HEK293 (cell line): ENCODE results near the gene PPP1R9B.

Source experiments
- CTCF ChIA-PET: fragments of 350-600 bp; formaldehyde crosslinking; extraction: SDS; loops from one replicate; lab custom pipeline; 2021; ENCODE audit warnings: antibody characterized with exemption; lab: Yijun Ruan, JAX
- POLR2A ChIA-PET: fragments of 300-600 bp; formaldehyde crosslinking; extraction: SDS; loops from one replicate; lab custom pipeline; 2020; ENCODE audit warnings: antibody characterized with exemption, inconsistent platforms; lab: Yijun Ruan, JAX
- H3K27ac ChIP-seq: fragments of 200-500 bp; sonication (Bioruptor generic); 2 replicates; pipeline ENCODE4 v1.5.1; 2014; ENCODE audit warnings: low read depth, low read length, control low read depth, inconsistent platforms; ENCODE audit errors: extremely low read depth
- H3K36me3 ChIP-seq, 2 experiments: fragments of 200-500 bp in 1 of 2; sonication (Bioruptor generic) in 1 of 2; 1 replicate in 1 of 2; 2 replicates in 1 of 2; pipeline ENCODE4 v1.5.1; 2014 to 2017; ENCODE audit warnings: inconsistent platforms in 2 of 2, low read length in 2 of 2; ENCODE audit not compliant: control insufficient read depth in 2 of 2, insufficient read depth in 1 of 2
- H3K4me1 ChIP-seq: fragments of 200-500 bp; sonication (Bioruptor generic); 2 replicates; pipeline ENCODE4 v1.5.1; 2014; ENCODE audit warnings: mild to moderate bottlenecking, low read length, inconsistent platforms; ENCODE audit not compliant: control insufficient read depth, insufficient read depth
- H3K4me3 ChIP-seq: 2 replicates; pipeline ENCODE4 v1.5.1; 2011; ENCODE audit warnings: low read depth, mild to moderate bottlenecking, control low read depth, low read length, moderate library complexity
- H3K9me3 ChIP-seq: fragments of 200-500 bp; sonication (Bioruptor generic); 2 replicates; pipeline ENCODE4 v1.5.1; 2014; ENCODE audit warnings: low read depth, low read length, inconsistent platforms; ENCODE audit not compliant: control insufficient read depth, insufficient read depth
- HOXC10 ChIP-seq: sonication (generic); formaldehyde crosslinking; IDR thresholded peaks from 2 replicates; pipeline ENCODE4 v1.8.1; 2023; ENCODE audit warnings: mild to moderate bottlenecking, missing genetic modification reagents
- KLF1 ChIP-seq: fragments of 450-650 bp; formaldehyde crosslinking; IDR thresholded peaks from 2 replicates; pipeline ENCODE4 v1.5.1; 2016; ENCODE audit warnings: missing biosample characterization, missing genetic modification characterization
- MYNN ChIP-seq: fragments of 450-650 bp; formaldehyde crosslinking; IDR thresholded peaks from 2 replicates; pipeline ENCODE4 v1.5.1; 2016; ENCODE audit warnings: missing biosample characterization, missing genetic modification characterization, borderline replicate concordance
- OSR2 ChIP-seq: fragments of 450-650 bp; formaldehyde crosslinking; IDR thresholded peaks from 2 replicates; pipeline ENCODE4 v1.5.1; 2016; ENCODE audit warnings: missing biosample characterization, missing genetic modification characterization
- SP3 ChIP-seq: fragments of 450-650 bp; formaldehyde crosslinking; IDR thresholded peaks from 2 replicates; pipeline ENCODE4 v1.5.1; 2016; ENCODE audit warnings: missing biosample characterization, missing genetic modification characterization
- YY1 ChIP-seq: fragments of 450-650 bp; formaldehyde crosslinking; IDR thresholded peaks from 2 replicates; pipeline ENCODE4 v1.5.1; 2018; ENCODE audit warnings: missing biosample characterization, missing genetic modification characterization
- ZFP3 ChIP-seq: fragments of 450-650 bp; formaldehyde crosslinking; IDR thresholded peaks from 2 replicates; pipeline ENCODE4 v1.5.1; 2016; ENCODE audit warnings: low read depth, missing biosample characterization, missing genetic modification characterization
- ZNF133 ChIP-seq: fragments of 450-650 bp; formaldehyde crosslinking; IDR thresholded peaks from 2 replicates; pipeline ENCODE4 v1.5.1; 2016; ENCODE audit warnings: missing biosample characterization, missing genetic modification characterization
- ZNF146 ChIP-seq: fragments of 450-650 bp; formaldehyde crosslinking; IDR thresholded peaks from 2 replicates; pipeline ENCODE4 v1.5.1; 2016; ENCODE audit warnings: missing biosample characterization, missing genetic modification characterization
- ZNF239 ChIP-seq: fragments of 450-650 bp; formaldehyde crosslinking; IDR thresholded peaks from 2 replicates; pipeline ENCODE4 v1.5.1; 2016; ENCODE audit warnings: missing biosample characterization, missing genetic modification characterization
- ZNF391 ChIP-seq: fragments of 450-650 bp; formaldehyde crosslinking; IDR thresholded peaks from 2 replicates; pipeline ENCODE4 v1.5.1; 2016; ENCODE audit warnings: low read depth, missing biosample characterization, missing genetic modification characterization, borderline replicate concordance
- ZNF561 ChIP-seq: fragments of 450-650 bp; IDR thresholded peaks from 2 replicates; pipeline ENCODE4 v1.5.1; 2018; ENCODE audit warnings: missing biosample characterization, missing genetic modification characterization, borderline replicate concordance
- ZNF621 ChIP-seq: fragments of 450-650 bp; formaldehyde crosslinking; IDR thresholded peaks from 2 replicates; pipeline ENCODE4 v1.5.1; 2017; ENCODE audit warnings: missing biosample characterization, missing genetic modification characterization
- ZNF791 ChIP-seq: fragments of 450-650 bp; formaldehyde crosslinking; IDR thresholded peaks from 2 replicates; pipeline ENCODE4 v1.5.1; 2016; ENCODE audit warnings: missing biosample characterization, missing genetic modification characterization
- ZSCAN16 ChIP-seq: fragments of 450-650 bp; formaldehyde crosslinking; IDR thresholded peaks from 2 replicates; pipeline ENCODE4 v1.5.1; 2016; ENCODE audit warnings: missing biosample characterization, missing genetic modification characterization
- ZXDB ChIP-seq: fragments of 450-650 bp; formaldehyde crosslinking; IDR thresholded peaks from 2 replicates; pipeline ENCODE4 v1.5.1; 2016; ENCODE audit warnings: missing biosample characterization, missing genetic modification characterization
- TF ChIP-seq, protein P1 (sequence below): fragments of 450-650 bp; formaldehyde crosslinking; IDR thresholded peaks from 2 replicates; pipeline ENCODE4 v1.5.1; 2016; ENCODE audit warnings: missing biosample characterization, missing genetic modification characterization
- TF ChIP-seq, protein P2 (sequence below): fragments of 450-650 bp; formaldehyde crosslinking; IDR thresholded peaks from 2 replicates; pipeline ENCODE4 v1.5.1; 2017; ENCODE audit warnings: missing biosample characterization, missing genetic modification characterization
- TF ChIP-seq, protein P3 (sequence below): fragments of 450-650 bp; formaldehyde crosslinking; IDR thresholded peaks from 2 replicates; pipeline ENCODE4 v1.5.1; 2016; ENCODE audit warnings: missing biosample characterization, missing genetic modification characterization, low read depth
- TF ChIP-seq, protein P4 (sequence below): fragments of 450-650 bp; IDR thresholded peaks from 2 replicates; pipeline ENCODE4 v1.5.1; 2018; ENCODE audit warnings: missing biosample characterization, mild to moderate bottlenecking, missing genetic modification characterization
- TF ChIP-seq, protein P5 (sequence below): fragments of 450-650 bp; formaldehyde crosslinking; IDR thresholded peaks from 2 replicates; pipeline ENCODE4 v1.5.0; 2017; ENCODE audit warnings: missing biosample characterization, missing genetic modification characterization, borderline replicate concordance

PPP1R9B gene

DNA sequence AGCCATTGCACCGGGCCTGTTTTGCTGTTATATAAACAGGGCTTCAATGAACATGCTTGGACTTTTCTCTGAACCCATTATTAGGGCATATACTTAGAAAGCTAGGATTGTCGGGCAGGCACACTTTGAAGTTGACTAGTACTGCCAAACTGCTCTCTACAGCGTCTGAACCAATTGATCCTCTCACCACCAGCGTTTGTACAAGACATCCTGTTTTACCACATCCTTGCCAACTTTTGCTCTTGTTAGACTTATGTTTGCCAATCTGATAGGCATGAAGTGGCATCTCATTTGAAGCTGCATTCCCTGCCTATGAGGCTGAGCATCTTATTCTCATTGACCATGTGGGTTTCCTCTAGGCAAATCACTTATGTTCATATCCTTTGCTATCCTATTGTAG, 7.4 kb upstream of the PPP1R9B start:
- ChIA-PET POLR2A (no interaction called here), CTCF (interaction anchor here (0.7 to 1.5 kb wide), 5 partner anchors 10 to 116 kb away, joined by 3 to 4 read pairs (median 3); no protein-coding TSS in a partner anchor)
- TF ChIP-seq ZNF621 (tag by site-specific recombination): no peak
- TF ChIP-seq, protein P1, sequence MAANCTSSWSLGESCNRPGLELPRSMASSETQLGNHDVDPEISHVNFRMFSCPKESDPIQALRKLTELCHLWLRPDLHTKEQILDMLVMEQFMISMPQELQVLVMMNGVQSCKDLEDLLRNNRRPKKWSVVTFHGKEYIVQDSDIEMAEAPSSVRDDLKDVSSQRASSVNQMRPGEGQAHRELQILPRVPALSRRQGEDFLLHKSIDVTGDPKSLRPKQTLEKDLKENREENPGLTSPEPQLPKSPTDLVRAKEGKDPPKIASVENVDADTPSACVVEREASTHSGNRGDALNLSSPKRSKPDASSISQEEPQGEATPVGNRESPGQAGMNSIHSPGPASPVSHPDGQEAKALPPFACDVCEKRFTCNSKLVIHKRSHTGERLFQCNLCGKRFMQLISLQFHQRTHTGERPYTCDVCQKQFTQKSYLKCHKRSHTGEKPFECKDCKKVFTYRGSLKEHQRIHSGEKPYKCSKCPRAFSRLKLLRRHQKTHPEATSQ (tag by site-specific recombination): no peak
- no peak for TF ChIP-seq ZFP3 (tag by site-specific recombination)
- TF ChIP-seq, protein P2, sequence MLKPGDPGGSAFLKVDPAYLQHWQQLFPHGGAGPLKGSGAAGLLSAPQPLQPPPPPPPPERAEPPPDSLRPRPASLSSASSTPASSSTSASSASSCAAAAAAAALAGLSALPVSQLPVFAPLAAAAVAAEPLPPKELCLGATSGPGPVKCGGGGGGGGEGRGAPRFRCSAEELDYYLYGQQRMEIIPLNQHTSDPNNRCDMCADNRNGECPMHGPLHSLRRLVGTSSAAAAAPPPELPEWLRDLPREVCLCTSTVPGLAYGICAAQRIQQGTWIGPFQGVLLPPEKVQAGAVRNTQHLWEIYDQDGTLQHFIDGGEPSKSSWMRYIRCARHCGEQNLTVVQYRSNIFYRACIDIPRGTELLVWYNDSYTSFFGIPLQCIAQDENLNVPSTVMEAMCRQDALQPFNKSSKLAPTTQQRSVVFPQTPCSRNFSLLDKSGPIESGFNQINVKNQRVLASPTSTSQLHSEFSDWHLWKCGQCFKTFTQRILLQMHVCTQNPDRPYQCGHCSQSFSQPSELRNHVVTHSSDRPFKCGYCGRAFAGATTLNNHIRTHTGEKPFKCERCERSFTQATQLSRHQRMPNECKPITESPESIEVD (tag by site-specific recombination): no peak
- no peak for TF ChIP-seq ZNF561
- TF ChIP-seq ZNF146: no peak
- no peak for TF ChIP-seq ZNF239 (tag by site-specific recombination)
- no peaks in the 10 kb centered on the region for H3K9me3 ChIP-seq
- H3K36me3 ChIP-seq: no peaks in the 10 kb centered on the region
- H3K4me1 ChIP-seq: no peaks in the 10 kb centered on the region
- no peak overlapping the region for H3K27ac ChIP-seq
- H3K4me3 ChIP-seq: no peak overlapping the region

DNA sequence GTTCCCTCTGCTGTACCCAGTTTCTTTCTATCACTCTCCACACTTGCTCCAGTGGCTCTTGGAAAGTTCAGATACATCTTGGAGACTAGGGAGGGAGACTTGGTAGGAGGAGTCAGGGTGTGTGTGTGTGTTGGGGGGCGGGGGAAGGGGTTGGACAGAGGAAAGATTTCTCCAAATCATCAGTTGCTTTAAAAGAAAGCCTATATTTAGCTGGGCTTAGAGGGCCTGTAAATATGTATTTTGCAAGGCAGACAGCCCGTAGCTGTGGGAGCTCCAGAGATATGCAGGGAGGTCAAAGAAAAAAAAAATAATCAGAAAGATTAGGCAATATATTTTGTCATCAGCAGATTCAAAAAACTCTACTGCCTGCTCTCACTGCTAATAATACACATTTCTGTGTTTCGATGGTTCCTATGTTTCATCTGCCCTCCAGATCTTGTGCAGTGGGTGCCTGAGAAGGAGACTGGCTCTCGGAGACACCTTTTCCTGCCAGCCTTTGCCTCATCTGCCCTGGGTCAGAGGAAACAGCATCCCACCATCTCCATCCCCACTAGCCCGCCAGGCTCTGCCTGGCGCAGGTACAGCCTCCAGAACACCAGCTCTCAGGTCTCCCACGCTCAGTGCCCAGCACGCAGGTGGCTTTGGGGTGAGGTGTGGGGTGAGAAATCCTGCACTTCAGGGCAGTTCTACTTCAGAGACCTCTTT, 4.8 kb upstream of the PPP1R9B start:
- no peak for TF ChIP-seq ZNF133 (tag by site-specific recombination)
- TF ChIP-seq KLF1 (tag by site-specific recombination): no peak
- TF ChIP-seq, protein P1 (tag by site-specific recombination): no peak
- TF ChIP-seq HOXC10: no peak
- TF ChIP-seq ZNF391 (tag by site-specific recombination): no peak
- TF ChIP-seq, protein P3, sequence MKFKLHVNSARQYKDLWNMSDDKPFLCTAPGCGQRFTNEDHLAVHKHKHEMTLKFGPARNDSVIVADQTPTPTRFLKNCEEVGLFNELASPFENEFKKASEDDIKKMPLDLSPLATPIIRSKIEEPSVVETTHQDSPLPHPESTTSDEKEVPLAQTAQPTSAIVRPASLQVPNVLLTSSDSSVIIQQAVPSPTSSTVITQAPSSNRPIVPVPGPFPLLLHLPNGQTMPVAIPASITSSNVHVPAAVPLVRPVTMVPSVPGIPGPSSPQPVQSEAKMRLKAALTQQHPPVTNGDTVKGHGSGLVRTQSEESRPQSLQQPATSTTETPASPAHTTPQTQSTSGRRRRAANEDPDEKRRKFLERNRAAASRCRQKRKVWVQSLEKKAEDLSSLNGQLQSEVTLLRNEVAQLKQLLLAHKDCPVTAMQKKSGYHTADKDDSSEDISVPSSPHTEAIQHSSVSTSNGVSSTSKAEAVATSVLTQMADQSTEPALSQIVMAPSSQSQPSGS (tag by site-specific recombination): no peak
- TF ChIP-seq ZNF791: no peak
- TF ChIP-seq SP3 (tag by site-specific recombination): peak; percentile 56
- TF ChIP-seq, protein P4, sequence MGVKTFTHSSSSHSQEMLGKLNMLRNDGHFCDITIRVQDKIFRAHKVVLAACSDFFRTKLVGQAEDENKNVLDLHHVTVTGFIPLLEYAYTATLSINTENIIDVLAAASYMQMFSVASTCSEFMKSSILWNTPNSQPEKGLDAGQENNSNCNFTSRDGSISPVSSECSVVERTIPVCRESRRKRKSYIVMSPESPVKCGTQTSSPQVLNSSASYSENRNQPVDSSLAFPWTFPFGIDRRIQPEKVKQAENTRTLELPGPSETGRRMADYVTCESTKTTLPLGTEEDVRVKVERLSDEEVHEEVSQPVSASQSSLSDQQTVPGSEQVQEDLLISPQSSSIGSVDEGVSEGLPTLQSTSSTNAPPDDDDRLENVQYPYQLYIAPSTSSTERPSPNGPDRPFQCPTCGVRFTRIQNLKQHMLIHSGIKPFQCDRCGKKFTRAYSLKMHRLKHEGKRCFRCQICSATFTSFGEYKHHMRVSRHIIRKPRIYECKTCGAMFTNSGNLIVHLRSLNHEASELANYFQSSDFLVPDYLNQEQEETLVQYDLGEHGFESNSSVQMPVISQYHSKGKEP (tag by site-specific recombination): no peak
- 0 out of 2 replicates have a peak, but pooled peaks have one; percentile 31 for TF ChIP-seq MYNN (tag by site-specific recombination)
- no peak for TF ChIP-seq ZSCAN16 (tag by site-specific recombination)
- TF ChIP-seq OSR2 (tag by site-specific recombination): no peak
- no peak for TF ChIP-seq ZXDB (tag by site-specific recombination)
- TF ChIP-seq, protein P5, sequence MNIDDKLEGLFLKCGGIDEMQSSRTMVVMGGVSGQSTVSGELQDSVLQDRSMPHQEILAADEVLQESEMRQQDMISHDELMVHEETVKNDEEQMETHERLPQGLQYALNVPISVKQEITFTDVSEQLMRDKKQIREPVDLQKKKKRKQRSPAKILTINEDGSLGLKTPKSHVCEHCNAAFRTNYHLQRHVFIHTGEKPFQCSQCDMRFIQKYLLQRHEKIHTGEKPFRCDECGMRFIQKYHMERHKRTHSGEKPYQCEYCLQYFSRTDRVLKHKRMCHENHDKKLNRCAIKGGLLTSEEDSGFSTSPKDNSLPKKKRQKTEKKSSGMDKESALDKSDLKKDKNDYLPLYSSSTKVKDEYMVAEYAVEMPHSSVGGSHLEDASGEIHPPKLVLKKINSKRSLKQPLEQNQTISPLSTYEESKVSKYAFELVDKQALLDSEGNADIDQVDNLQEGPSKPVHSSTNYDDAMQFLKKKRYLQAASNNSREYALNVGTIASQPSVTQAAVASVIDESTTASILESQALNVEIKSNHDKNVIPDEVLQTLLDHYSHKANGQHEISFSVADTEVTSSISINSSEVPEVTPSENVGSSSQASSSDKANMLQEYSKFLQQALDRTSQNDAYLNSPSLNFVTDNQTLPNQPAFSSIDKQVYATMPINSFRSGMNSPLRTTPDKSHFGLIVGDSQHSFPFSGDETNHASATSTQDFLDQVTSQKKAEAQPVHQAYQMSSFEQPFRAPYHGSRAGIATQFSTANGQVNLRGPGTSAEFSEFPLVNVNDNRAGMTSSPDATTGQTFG (tag by site-specific recombination): no peak
- TF ChIP-seq YY1 (tag by site-specific recombination): no peak
- TF ChIP-seq, all 188 proteins: peak for 2
- CTCF ChIA-PET: interaction anchor here (1.0 to 6.7 kb wide), 8 partner anchors 7 to 61 kb away, joined by 3 to 41 read pairs (median 4); partner anchors contain the start of genes COL1A1 and PDK2
- Histone ChIP-seq H3K27ac (no peak overlapping the region), H3K4me3 (no peak overlapping the region), H3K36me3 (no peaks in the 10 kb centered on the region), H3K4me1 (peaks cover 3% of the 10 kb centered on the region; the same call in 1 of the 2 replicates), H3K9me3 (no peaks in the 10 kb centered on the region)
- POLR2A ChIA-PET: no interaction called here
